Stimulated activated CD8-positive, alpha-beta memory T cell treated with anti-CD3 and anti-CD28 coated beads, Interleukin-7, amount 100 ng/mL, for 4 hours (primary cell): ENCODE measurements around the gene ALG12.

Experiments
- DNase-seq, 2 donors: peaks; one replicate each; pipeline ENCODE4 v3.0.0-alpha.2; 2020; ENCODE audit warnings: low read depth in 2 of 2

Gene ALG12

DNA sequence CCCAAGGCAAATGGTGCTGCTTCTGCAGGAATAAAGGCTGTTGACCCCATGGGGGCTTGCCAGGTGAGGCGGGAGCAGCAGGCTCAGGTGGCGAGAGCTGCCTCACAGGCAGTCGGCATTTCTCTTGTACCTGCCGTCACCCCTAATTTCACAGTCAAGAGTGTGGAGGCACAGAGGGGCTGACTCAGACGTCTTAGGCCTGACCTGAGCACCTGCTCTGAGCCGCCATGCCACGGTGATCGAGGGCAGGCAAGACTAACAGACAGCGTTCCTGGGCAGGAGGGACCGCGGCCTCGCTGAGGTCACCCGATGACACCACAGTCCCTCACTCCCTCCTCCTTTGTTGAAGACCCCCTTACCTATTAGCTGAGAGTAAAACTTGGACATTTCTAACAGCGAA, 5.2 kb downstream of the ALG12 start:
- DNase-seq, result no peak

DNA sequence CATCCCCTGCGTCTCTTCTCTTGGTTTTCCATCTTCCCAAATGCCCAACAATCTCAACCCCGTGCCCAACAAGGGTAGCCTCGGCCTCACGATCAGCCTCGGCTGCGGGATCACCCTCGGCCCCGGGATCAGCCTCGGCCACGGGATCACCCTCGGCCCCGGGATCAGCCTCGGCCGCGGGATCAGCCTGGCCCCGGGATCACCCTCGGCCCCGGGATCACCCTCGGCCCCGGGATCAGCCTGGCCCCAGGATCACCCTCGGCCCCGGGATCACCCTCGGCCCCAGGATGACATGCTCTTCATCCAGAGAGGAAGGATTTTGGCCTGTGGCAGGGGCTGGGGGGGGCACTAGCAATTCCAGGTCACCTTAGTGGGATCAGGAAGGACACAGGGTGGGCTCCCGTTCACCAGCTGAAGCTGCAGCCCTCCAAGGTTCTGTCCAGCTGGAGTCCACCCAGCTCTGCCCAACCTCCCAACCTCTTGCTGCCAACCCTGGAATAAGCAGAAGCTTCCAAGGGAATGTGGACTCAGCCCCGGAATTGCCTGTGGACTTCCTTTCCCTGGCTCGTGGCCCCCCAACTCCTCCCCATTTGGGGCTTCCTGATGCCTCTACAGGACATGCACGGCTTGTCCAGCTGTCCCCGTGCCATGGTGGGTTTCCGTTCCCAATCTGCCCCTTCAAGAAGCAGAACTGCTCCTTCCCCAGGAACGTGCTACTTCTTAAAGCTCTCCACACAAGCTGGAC, 6.2 kb downstream of the ALG12 start:
- no peak for DNase-seq

DNA sequence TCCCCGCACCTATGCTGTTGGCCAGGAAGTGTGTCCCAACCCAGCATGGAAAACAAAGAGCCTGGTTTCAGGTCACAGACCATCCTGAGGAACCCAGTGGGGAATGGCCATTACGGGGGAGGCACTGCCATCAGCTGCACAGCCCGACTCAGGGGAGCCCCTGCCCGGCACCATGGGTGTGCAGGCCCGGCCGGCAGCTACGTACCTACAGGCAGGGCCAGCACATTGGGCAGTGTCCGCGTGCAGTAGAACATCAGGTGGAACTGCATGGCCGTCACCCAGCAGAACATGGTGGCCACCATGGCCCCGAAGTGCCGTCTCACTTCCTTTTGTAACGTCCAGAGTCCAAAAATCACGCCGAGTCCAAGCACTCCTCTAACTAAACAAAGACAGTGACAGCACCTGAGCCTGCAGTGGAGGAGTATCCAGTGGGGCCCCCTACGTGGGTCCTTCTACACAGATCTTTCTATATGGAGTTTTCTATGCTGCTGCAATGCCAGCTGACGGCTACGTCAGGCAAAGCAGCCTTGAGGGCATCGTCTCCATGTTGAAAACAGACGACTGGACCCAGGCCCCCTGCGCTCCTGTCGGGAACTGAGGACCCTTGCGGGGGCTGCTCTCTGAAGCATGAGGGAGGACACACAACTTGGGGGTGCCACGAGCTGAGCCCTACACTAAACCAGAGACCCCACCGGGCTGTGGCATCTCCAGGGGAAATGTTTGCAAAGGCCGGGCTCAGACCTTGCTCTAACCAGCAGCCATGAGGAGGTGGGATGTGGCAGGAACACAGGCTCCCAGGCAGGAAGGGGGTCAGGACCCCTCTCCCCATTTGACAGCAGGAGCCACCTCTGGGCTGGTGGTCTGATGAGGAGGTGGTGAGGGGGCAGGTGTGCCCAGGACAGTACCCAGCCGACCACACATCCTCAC, 7.7 kb downstream of the ALG12 start:
- no peak for DNase-seq

DNA sequence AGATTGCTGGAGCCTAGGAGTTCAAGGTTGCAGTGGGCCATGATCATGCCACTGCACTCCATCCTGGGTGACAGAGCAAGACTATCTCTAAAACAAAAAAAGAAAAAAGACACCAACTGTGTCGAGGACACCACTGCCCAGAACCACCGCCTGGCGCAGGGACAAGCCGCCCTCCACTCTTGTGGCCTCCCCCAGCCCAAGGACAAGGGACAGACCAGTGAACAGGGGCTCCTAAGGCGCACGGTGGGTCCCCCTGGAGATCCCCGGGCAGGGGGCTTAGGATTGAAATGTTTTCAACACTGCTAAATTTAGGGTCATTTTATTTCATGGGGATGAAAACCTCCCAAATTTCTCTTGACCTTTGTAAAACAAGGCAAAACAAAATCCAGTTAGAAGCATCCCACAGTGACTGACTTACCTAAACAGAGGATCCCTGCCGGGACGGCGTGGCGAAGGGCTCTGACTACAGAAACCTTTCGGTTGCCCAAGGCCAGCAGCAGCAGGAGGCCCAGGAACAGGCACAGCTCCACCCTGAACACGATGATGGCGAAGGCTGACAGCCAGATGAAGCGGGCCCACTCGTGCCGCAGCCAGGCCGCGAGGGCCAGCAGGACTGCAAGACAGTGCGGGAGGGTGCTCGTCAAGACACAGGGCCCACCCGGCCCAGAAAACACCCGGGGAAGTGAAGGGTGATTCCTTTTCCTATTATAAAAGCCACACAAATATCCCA, 8.6 kb downstream of the ALG12 start:
- no peak for DNase-seq

DNA sequence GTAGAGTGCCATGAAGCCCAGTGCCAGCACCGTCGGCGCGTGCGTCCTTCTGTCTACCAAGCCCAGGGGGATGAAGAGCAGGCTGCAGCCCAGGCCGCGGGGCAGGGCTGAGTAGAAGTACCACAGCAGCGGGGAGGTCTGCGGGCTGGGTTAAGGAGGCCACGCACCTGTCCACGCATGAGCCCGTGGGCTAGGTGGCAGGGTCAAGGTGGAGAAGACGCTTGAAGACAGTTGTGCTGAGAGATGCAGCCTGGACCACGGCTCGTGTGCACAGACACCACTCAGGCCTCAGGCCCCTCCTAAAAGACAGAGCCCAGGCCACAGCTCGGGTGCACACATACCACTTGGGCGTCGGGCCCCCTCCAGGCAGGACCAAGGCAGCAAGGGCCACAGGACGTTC, 10.4 kb downstream of the ALG12 start:
- DNase-seq, result no peak

DNA sequence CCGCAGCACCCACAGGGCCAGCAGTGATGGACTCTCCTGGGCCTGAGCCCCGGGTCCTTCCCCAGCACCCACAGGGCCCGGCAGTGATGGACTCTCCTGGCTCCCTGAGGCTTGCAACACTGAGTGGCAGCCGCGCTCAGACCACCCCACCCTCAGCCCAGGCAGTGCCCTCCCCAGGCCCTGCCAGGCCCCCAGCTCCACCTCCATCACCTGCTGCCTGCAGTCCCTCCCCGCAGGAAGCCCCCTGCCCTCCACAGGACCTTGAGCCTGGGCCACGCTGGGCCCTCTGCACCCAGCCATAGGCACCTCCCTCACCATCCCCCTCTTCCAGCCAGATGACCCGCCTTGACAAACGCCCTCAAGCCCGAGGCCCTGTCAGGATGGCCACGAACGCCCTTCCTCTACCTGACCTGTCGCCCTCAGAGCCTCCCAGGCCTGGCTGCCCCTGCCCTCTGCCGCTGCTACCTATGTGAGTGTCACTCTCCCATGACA, 11.4 kb downstream of the ALG12 start:
- no peak for DNase-seq

DNA sequence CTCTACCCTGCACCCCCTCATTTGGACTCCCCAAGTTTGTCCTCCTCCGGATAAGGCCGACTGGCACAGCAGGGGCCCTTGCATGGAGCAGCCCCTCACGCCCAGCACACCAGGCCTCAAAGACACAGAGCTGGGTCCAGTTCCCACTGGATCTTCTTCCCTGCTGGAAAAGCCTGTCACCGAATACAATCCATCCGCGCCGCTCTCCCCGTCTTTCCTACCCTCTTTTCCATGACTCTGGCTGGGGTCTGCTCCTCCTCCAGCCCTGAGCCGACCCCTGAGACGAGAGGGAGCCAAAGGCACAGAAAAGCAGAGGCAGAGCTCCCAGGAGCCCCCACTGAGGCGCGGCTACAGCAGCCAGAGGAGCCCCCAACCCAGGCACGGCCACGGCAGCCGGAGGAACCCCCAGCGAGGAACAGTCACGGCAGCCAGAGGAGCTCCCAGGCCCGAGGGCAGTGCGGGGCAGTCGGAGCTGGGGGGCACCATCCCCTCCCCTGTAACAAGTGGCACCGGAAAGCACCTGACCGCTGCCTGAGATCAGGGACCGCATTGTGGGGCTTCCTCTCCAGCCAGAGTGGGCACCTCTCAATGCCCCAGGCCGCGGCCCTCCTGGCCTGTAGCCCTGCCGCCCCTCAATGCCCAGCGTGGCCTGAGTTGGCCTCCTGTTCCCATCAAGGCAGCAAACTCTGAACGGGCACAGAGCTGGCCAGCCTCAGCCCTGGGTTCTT, 12.0 kb downstream of the ALG12 start:
- DNase-seq, result no peak

DNA sequence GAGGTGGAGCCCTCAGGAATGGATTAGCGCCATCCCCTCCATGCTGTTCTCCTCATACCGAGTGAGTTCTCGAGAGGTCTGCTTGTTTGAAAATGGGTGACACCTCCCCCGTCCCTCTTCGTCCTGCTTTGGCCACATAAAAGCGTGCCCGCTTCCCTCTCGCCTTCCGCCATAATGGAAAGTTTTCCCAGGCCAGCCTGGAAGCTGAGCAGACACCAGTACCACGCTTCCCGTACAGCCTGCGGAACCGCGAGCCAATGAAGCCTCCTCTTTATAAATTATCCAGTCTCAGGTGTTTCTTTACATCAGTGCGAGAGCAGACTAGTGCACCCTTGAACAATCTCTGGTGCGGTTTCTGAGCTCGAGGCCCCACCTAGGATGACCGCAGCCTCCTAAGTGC, 12.8 kb downstream of the ALG12 start:
- DNase-seq, result no peak

DNA sequence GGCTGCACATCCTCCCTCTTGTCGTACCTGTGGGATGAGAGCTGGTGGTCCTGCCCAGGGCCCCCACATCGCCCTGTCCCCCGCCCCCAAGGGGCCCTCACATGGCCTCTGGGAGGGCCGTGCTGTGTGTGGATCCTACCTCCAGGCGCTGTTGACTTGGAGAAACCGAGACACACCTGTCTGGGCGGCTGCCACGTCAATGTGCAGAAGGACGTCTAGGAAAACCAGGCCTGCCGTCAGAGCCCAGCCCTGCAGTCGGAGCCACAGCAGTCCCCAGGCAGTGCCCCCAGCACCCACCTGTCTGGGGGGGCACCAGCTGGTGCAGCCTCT, 14.2 kb downstream of the ALG12 start:
- DNase-seq, result no peak

DNA sequence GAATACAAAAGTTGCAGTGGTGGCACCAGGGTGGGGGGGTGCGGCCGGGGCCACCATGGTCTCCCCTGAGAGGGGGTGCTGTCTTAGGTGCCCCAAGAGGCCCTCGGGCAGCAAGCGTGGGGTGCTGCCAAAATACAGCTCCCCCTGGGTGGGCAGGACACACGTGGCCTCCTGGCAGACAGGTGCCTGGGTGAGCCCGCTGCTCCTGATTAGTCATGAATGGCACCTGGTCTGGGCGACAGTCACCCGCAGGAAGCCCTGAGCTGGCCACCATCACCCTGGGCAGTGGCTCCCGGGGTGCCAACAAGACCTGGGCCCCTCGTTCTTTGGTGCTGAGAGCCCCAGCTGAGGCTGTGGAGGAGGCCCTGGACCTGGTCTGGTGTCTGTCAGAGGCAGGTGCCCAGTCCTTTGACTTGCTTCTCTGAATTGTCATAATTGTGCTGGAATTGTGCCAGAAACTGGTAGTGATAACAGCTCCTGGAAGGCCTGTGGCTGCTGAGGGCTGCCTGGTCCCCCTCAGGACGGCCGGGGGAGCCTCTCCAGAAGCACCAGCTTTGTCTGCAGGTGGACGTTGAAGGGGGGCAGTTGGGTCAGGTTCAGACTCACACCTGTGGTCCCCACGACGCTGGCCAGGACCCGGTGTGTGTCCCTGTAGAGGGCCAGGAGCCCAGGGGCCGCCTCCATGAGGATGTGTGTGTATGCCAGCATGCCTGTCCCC, 14.8 kb downstream of the ALG12 start:
- no peak for DNase-seq

DNA sequence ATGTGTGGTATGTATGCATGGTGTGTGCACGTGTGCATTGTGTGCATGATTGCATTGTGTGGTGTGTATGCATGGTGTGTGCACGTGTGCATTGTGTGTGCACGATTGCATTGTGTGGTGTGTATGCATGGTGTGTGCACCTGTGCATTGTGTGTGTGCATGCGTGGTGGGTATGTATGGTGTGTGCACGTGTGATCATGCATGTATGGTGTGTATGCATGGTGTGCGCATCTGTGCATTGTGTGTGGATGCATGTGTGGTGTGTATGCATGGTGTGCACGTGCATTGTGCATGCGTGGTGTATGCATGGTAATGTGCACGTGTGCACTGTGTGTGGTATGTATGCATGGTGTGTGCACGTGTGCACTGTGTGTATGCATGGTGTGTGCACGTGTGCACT, 16.8 kb downstream of the ALG12 start:
- DNase-seq, result no peak

DNA sequence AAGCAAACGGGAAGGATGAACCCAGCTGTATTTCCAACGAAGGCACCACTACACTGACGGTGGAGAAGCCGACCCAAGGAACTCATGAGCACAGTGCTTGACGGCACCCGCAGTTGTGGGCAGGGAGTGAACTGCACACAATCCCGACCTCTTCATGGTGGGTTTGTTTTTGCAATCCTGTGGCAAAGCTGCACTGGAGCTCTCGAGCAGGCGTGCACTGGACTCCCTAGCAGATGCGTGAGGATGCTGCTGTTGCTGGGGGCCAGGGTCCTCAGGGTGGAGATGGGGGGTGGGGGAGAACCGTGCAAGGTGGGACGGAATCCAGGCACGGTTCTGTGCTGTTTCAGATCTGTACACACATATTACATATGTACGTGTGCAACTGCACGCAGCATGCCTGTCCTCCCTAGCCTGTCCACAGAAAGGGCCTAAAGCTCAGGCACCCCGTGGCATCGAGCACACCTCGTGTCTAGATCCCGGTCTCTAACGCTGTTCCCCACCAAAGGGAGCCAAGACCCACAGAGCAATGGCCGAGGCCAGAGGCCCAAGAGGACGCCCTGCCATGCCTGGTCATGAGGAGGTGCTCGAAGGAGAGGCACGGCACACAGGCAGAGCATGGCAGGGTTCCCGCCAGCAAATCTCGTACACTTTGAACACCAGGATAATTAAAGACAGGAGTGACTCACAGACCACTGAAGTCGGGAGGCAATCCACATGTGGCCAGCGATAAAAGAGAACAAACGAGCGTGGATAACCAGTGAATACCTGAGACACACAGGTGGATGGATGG, 17.6 kb downstream of the ALG12 start:
- DNase-seq, result no peak

DNA sequence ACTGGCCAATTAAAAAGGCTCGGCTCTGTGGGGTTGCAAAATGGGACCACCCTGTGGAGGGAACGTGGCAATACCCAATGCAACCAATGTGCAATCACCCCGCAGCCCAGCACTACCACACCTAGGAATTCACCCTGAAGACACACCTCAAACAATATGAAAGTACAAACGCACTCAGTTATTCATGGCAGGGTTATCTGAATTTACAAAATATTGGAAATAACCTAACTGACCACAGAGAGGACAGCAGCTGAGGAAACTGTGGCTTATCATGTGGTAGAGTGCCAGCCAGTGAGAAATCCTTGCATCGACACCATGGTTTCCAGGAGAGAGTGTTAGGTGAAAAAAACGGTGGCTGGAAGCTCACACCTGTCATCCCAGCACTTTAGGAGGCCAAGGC, 18.7 kb downstream of the ALG12 start:
- no peak for DNase-seq

DNA sequence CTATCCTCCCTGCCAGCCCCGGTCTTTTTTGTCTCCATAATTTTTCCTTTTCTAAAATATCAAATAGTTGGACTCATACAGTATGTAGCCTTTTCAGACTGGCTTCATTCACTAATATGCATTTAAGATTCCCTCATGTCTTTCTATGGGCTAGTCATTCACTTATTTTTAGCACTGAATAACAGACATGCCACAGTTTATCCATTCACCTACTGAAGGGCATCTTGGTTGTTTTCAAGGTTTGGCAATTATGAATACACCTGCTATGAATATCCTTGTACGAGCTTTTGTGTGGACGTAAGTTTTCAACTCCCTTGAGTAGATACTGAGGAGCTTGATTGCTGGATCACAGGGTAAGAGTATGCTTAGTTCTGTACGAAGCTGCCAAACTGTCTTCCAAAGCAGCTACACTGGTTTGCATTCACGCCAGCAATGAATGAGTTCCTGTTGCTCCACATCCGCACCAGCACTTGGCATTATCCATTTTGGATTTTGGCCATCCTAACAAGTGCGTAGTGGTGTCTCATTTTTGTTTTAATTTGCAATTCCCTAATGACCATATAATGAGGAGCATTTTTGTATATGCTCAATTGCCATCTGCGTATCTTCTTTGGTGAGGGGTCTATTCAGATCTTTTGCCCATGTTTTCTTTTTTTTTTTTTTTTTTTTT, 21.1 kb downstream of the ALG12 start:
- no peak for DNase-seq

DNA sequence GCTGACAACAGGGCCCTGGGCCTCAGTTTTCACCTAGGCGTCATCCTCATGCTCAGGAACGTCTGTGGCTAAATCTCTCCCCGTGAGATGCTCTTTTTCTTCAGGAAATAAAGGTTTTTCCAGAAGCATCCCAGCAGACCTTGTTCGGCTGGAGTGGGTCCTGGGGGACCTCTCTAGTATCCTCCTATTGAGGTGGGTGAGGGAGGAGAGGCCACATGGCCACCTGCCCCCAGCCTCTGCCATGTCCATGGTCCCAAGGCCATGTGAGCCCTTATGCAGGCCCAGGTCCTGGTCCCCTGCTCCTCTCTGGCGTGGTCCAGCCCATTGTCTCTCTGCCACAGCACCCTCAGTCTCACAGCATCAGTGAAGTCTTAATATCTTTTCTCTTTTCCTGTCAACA, 22.0 kb downstream of the ALG12 start:
- no peak for DNase-seq

DNA sequence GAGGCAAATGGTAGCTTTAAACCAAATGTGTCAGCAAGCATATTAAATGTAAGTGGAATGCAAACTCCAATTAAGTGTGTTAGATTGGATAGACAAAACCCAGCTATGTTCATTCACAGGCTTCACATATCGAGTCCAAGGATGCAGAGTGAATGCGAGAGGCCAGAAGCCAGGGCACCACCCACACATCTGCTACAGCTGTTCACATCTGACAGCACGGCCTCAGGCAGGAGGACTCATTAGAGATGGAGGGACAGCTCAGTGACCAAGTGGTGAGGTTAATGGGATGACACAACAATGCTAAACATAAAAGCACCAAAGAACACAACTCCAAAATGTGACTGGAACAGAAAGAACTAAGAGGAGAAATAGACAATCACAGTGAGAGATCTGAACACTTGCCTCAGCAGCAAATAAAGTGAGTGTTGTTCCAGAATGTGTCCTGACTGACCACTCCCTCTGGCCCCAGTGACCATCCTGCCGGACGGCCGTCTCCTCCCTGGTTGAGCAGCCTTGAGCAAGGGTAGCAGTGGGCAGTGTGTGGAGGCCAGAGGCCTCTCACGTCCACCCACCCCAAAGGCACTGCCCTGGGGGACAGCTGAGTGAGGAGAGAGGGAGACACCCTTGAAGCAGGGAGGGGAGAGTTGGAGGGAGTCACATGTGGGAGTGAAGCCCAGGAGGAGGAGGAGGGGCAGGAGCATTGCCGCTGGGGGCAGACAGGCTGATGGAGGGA, 23.8 kb downstream of the ALG12 start:
- DNase-seq, result no peak

DNA sequence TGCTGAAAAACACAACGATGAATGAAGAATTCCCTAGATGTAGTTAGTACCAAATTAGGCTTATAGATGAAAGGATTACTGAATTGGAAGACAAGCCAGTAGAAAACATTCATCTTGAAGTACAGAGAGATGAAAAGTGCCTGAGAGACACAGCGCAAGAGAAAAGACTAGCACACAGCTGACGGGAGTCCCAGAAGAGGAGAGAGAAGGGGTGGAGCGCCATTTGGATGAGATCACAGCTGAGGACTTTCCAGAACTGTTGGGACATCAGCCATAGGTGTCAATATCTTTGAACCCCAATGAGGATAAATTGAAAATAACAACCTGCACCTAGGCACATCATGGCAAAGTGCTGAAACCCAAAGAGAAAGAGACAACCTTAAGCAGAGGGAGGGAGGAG, 25.2 kb downstream of the ALG12 start:
- no peak for DNase-seq

DNA sequence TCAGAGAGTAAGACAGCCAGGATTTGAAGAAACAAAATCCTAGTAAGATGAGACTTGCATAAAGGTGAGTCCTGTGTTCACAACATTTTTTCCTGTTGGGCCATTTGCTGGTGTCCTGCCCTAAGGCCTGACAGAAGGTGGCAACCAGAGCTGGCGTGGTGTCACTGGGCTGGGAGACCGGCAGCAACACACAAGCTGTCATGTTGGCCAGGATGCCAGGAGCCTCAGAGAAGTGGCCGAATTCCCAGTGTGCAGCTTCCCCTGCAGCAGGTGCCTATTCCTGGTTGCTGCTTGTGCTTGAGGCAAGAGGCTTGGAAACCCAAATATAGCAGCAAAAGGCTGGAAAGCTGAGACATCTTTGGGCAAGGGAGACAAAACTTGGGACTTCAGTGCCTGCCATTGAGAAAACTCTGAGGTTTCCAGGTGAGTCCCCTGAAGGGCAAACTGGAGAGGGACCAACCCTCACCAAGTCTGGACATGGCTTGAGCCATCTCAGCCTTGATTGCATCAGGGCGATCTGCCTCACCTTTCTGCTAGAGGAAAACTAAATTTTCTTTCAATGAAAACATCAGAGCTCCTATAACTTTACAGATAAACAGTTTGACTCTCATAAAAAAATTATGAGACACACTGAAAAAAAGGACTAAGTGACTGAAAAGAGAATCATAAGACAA, 25.9 kb downstream of the ALG12 start:
- no peak for DNase-seq

DNA sequence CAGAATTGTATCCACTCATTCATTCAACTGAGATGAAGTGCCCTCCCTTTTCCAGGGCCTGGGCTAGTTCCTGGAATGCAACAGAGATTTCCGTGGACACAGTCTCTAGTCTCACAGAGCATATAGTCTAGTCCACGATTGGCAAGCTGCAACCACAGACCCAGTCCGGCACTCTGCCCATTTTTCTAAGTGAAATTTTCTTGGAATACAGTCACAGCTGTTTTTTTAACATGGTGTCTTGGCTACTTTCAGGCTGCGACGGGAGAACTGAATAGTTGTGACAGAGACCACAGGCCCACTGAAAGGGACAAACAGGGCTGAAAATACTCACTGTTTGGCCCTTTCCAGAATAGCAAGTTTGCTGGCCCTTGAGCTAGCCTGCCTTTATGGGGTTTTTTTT, 29.2 kb downstream of the ALG12 start:
- no peak for DNase-seq
